Panc1 (cell line): ENCODE results near the gene MCCC1. TPM values are rescaled to one million over a fixed set of nuclear protein-coding genes. Genes with fewer than 3 reads are reported as not detected.
A peak's percentile ranks its signal among the peaks of the same experiment; 100 is the strongest.

Source experiments
- ATAC-seq: fragments of 200-7000 bp; cut with Tn5 transposase; 2 replicates; pipeline ENCODE4 v1.9.1; 2020; ENCODE audit warnings: mild to moderate bottlenecking, moderate library complexity
- BruUV-seq: library from RNA; stranded (reverse); fragments of 400-500 nt; replicated peaks from 2 replicates; lab custom pipeline; 2021; lab: Mats Ljungman, UMichigan
- CTCF ChIA-PET: fragments of 300-600 bp; sonication (Branson Sonifier 250); formaldehyde crosslinking; loops from one replicate; lab custom pipeline; 2022; ENCODE audit warnings: antibody characterized with exemption; lab: Charles Lee
- POLR2A ChIA-PET: fragments of 300-600 bp; sonication (Branson Sonifier 250); formaldehyde crosslinking; loops from one replicate; lab custom pipeline; 2022; ENCODE audit warnings: antibody characterized with exemption; lab: Charles Lee
- DNase-seq: peaks from one replicate; pipeline ENCODE4 v3.0.0-alpha.2; 2010; ENCODE audit warnings: low read depth, low spot score
- H3K27ac ChIP-seq: 2 replicates; pipeline ENCODE4 v1.5.1; 2011; ENCODE audit warnings: mild to moderate bottlenecking, low read length, inconsistent platforms
- H3K27me3 ChIP-seq: fragments of 200-500 bp; sonication (Bioruptor generic); 2 replicates; pipeline ENCODE4 v1.6.0; 2014; ENCODE audit warnings: low read length, inconsistent platforms; ENCODE audit not compliant: control insufficient read depth, insufficient read depth
- H3K36me3 ChIP-seq: fragments of 200-500 bp; sonication (Bioruptor generic); 2 replicates; pipeline ENCODE4 v1.5.1; 2014; ENCODE audit warnings: inconsistent platforms, mild to moderate bottlenecking, low read length, moderate library complexity; ENCODE audit not compliant: control insufficient read depth, insufficient read depth
- H3K4me1 ChIP-seq: 2 replicates; pipeline ENCODE4 v1.5.1; 2011; ENCODE audit warnings: inconsistent platforms, mild to moderate bottlenecking, low read length, moderate library complexity; ENCODE audit not compliant: control insufficient read depth, insufficient read depth
- H3K4me3 ChIP-seq, 2 experiments: 2 replicates each; pipeline ENCODE4 v1.5.1; 2011 to 2012; ENCODE audit warnings: low read depth in 2 of 2, low read length in 2 of 2, mild to moderate bottlenecking in 2 of 2, inconsistent platforms in 1 of 2, moderate library complexity in 1 of 2
- H3K9me3 ChIP-seq: fragments of 200-500 bp; sonication (Bioruptor generic); 2 replicates; pipeline ENCODE4 v1.5.1; 2014; ENCODE audit warnings: low read depth, mild to moderate bottlenecking, inconsistent platforms, low read length, moderate library complexity; ENCODE audit not compliant: control insufficient read depth, insufficient read depth
- POLR2AphosphoS5 ChIP-seq: IDR thresholded peaks from 2 replicates; pipeline ENCODE4 v1.6.1; 2012; ENCODE audit warnings: mild to moderate bottlenecking, low read depth, low read length, moderate library complexity
- SIN3A ChIP-seq: IDR thresholded peaks from 2 replicates; pipeline ENCODE4 v1.6.1; 2012; ENCODE audit warnings: low read depth, mild to moderate bottlenecking, low read length, moderate library complexity, borderline replicate concordance; ENCODE audit not compliant: insufficient read depth
- TCF7L2 ChIP-seq: IDR thresholded peaks from 2 replicates; pipeline ENCODE4 v1.6.1; 2011; ENCODE audit warnings: mild to moderate bottlenecking, low read depth, low read length, inconsistent platforms
- in situ Hi-C: cut with HindIII; loops from 2 replicates; pipeline ENCODE4 v1.10.0; 2016; ENCODE audit warnings: low sequenced_read_pairs, low pct_unique_long_range_greater_than_20kb
- intact Hi-C: fragments of 100-400 bp; cut with micrococcal nuclease; formaldehyde crosslinking; loops from one replicate; pipeline ENCODE4 v1.10.0; 2022; ENCODE audit not compliant: unreplicated experiment
- total RNA-seq: library from RNA; stranded (reverse); gene quantifications from one replicate; pipeline ENCODE4 v1.2.1, GENCODE V29; 2021; ENCODE audit not compliant: unreplicated experiment
- TF ChIP-seq, protein P1 (sequence below): fragments of 450-650 bp; IDR thresholded peaks from 2 replicates; pipeline ENCODE4 v1.5.1; 2017; ENCODE audit warnings: mild to moderate bottlenecking
- TF ChIP-seq, protein P2 (sequence below), 2 experiments: IDR thresholded peaks; 2 replicates each; pipeline ENCODE4 v1.6.1; 2011 to 2012; ENCODE audit warnings: low read depth in 2 of 2, control low read depth in 1 of 2, low read length in 1 of 2, mild to moderate bottlenecking in 1 of 2, moderate library complexity in 1 of 2; ENCODE audit not compliant: insufficient read depth in 1 of 2

The MCCC1 gene
- total RNA-seq, 1 experiment from 2014 or later = 24.2 TPM

DNA sequence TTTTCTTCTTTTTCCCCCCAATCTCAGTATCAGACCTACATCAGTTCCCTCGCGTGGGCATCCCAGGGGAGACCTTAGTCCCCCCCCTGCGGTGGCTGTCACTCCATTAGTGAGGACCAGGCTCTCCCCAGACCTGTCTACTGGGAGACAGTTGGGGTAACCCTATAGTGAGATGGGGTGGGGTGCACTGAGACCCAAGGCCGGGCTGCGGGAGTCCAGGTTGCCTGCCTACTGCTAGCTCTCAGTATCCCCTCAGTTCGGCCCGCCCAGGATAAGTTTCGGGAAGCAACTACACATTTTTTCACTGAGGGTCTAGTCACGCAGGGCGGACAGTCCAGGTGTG lies 118.3 kb downstream of the MCCC1 start:
- H3K9me3 ChIP-seq = no peaks in the 10 kb centered on the region
- POLR2A ChIA-PET = no interaction called here
- CTCF ChIA-PET = no interaction called here
- ATAC-seq (0 out of 2 replicates have a peak, but pooled peaks have one; percentile 7), DNase-seq (no peak)
- no peaks in the 10 kb centered on the region for H3K27me3 ChIP-seq
- H3K4me3 ChIP-seq = peak overlapping the region; percentile 67 to 90
- intact Hi-C loops (no loop called here), in situ Hi-C loops (no loop called here)
- BruUV-seq = no TSS peak
- no peak for TF ChIP-seq TCF7L2
- TF ChIP-seq, protein P1, sequence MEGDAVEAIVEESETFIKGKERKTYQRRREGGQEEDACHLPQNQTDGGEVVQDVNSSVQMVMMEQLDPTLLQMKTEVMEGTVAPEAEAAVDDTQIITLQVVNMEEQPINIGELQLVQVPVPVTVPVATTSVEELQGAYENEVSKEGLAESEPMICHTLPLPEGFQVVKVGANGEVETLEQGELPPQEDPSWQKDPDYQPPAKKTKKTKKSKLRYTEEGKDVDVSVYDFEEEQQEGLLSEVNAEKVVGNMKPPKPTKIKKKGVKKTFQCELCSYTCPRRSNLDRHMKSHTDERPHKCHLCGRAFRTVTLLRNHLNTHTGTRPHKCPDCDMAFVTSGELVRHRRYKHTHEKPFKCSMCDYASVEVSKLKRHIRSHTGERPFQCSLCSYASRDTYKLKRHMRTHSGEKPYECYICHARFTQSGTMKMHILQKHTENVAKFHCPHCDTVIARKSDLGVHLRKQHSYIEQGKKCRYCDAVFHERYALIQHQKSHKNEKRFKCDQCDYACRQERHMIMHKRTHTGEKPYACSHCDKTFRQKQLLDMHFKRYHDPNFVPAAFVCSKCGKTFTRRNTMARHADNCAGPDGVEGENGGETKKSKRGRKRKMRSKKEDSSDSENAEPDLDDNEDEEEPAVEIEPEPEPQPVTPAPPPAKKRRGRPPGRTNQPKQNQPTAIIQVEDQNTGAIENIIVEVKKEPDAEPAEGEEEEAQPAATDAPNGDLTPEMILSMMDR = no peak
- TF ChIP-seq, protein P2, sequence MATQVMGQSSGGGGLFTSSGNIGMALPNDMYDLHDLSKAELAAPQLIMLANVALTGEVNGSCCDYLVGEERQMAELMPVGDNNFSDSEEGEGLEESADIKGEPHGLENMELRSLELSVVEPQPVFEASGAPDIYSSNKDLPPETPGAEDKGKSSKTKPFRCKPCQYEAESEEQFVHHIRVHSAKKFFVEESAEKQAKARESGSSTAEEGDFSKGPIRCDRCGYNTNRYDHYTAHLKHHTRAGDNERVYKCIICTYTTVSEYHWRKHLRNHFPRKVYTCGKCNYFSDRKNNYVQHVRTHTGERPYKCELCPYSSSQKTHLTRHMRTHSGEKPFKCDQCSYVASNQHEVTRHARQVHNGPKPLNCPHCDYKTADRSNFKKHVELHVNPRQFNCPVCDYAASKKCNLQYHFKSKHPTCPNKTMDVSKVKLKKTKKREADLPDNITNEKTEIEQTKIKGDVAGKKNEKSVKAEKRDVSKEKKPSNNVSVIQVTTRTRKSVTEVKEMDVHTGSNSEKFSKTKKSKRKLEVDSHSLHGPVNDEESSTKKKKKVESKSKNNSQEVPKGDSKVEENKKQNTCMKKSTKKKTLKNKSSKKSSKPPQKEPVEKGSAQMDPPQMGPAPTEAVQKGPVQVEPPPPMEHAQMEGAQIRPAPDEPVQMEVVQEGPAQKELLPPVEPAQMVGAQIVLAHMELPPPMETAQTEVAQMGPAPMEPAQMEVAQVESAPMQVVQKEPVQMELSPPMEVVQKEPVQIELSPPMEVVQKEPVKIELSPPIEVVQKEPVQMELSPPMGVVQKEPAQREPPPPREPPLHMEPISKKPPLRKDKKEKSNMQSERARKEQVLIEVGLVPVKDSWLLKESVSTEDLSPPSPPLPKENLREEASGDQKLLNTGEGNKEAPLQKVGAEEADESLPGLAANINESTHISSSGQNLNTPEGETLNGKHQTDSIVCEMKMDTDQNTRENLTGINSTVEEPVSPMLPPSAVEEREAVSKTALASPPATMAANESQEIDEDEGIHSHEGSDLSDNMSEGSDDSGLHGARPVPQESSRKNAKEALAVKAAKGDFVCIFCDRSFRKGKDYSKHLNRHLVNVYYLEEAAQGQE (IDR thresholded peaks at IDR 0.05; ENCODE audit: insufficient read depth in 1 of 2, low read depth in 2 of 2, low read length in 1 of 2) = no peak
- TF ChIP-seq POLR2AphosphoS5 = no peak
- TF ChIP-seq SIN3A = no peak
- H3K4me1 ChIP-seq = peaks cover 17% of the 10 kb centered on the region
- H3K36me3 ChIP-seq = no peaks in the 10 kb centered on the region
- H3K27ac ChIP-seq = peak overlapping the region; percentile 83

DNA sequence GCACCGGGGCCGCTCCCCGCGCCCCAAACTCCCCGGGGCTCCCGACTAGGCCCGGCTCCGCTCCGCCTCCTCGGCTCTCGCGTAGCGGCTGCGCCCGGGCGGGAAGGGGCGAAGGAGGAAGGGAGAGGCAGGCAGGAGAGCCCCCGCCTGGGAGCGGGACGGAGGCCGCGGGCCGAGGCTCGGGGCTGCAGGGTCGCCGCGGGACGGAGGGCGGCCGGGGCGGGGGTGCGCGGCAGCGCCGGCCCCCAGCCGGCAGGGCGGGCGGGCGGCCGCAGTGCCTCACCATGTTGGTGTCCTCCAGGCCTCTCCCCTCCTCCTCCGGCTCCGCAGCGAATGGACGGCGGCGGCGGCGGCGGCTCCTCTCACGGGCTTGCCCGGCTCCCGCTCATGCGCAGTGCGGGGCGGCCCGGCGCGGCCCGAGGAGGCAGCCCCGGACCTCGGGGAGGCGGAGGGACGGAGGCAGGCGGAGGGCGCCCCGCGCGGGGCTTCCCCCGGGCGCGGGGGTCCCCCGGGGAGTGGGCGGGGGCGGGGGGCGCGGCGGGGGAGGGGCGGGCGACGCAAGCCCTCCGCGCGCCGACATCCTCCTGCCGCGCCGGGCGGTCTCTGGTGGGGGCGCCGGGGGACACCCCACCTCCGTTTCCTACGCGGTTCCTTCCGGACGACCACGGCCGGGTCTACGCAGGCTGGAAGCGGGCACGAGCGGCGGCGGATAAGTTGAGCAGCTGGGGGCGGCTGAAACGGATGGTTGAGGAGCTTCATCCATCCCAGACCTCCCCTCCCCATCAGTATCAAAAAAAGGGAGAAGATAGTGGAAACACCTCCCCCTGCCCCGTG lies 118.9 kb downstream of the MCCC1 start, which contains the start of gene DCUN1D1:
Gene DCUN1D1, minus strand, starts transcription at position 335 of the 834 bp plus-strand sequence. Its CDS starts 49 bp downstream, at position 286.
- DNase-seq = no peak
- Histone ChIP-seq H3K4me3 (peak within 1 kb of the TSS; percentile 90 to 91), H3K36me3 (no peaks in the 10 kb centered on the region), H3K4me1 (peaks cover 17% of the 10 kb centered on the region), H3K9me3 (no peaks in the 10 kb centered on the region), H3K27ac (peak within 1 kb of the TSS; percentile 90), H3K27me3 (no peaks in the 10 kb centered on the region)
- ATAC-seq = peak; percentile 97
- BruUV-seq = no TSS peak
- intact Hi-C loops (no loop called here), in situ Hi-C loops (no loop called here)
- TF ChIP-seq SIN3A (peak; percentile 47; the same call in 1 of the 2 replicates), POLR2AphosphoS5 (peak; percentile 80)
- TF ChIP-seq, protein P2 (IDR thresholded peaks at IDR 0.05; ENCODE audit: insufficient read depth in 1 of 2, low read depth in 2 of 2, low read length in 1 of 2) = no peak
- CTCF ChIA-PET = no interaction called here
- POLR2A ChIA-PET = no interaction called here
